Stomach (tissue), 9 donors: ENCODE data around the gene ADAMTS13. TPM values are rescaled to one million over a fixed set of nuclear protein-coding genes. Genes with fewer than 3 reads are reported as not detected.

Experiments
- DNase-seq, 2 donors: peaks; one replicate each; pipeline versions ENCODE4 v3.0.0 to v3.0.0-alpha.2; 2013 to 2019
- H3K27ac ChIP-seq, 5 donors: fragments of 200-600 bp in 4 of 5; sonication (generic) in 4 of 5; one replicate each; pipeline ENCODE4 v1.5.1; 2013 to 2019; ENCODE audit warnings: mild to moderate bottlenecking in 1 of 5, moderate library complexity in 1 of 5
- H3K27me3 ChIP-seq, 3 donors: fragments of 200-600 bp; sonication (generic); one replicate each; pipeline ENCODE4 v1.5.1; 2017 to 2019; ENCODE audit warnings: mixed run types in 1 of 3
- H3K36me3 ChIP-seq, 4 donors: fragments of 200-600 bp; sonication (generic); 1 replicate in 3 of 4; 2 replicates in 1 of 4; pipeline ENCODE4 v1.5.1; 2016 to 2019
- H3K4me1 ChIP-seq, 4 donors: fragments of 200-600 bp; sonication (generic); one replicate each; pipeline ENCODE4 v1.5.1; 2016 to 2019
- H3K4me3 ChIP-seq, 4 donors: fragments of 200-600 bp; sonication (generic) in 3 of 4; one replicate each; pipeline ENCODE4 v1.5.1; 2016 to 2019; ENCODE audit warnings: mild to moderate bottlenecking in 1 of 4
- H3K9me3 ChIP-seq, 4 donors: fragments of 200-600 bp; sonication (generic); one replicate each; pipeline ENCODE4 v1.5.1; 2016 to 2019
- EP300 ChIP-seq: sonication (generic); formaldehyde crosslinking; IDR thresholded peaks from one replicate; pipeline ENCODE4 v1.6.1; 2017; ENCODE audit warnings: antibody characterized with exemption
- POLR2A ChIP-seq, 4 donors: fragments of 450-650 bp; IDR thresholded peaks; one replicate each; pipeline ENCODE4 v1.6.1; 2016; ENCODE audit warnings: antibody characterized with exemption in 4 of 4, control low read depth in 2 of 4, mild to moderate bottlenecking in 1 of 4, moderate library complexity in 1 of 4
- POLR2AphosphoS5 ChIP-seq, 3 donors: sonication (generic); formaldehyde crosslinking; IDR thresholded peaks; one replicate each; pipeline ENCODE4 v1.6.1; 2016; ENCODE audit warnings: antibody characterized with exemption in 3 of 3
- WGBS, 5 donors: extraction: QIAGEN DNeasy Blood & Tissue Kit in 3 of 5; methylation state at CpG; one replicate each; pipeline versions ENCODE4 v1.1.5 to v1.1.7; 2013 to 2018; 5-methylcytosine and 5-hydroxymethylcytosine counted together
- intact Hi-C: fragments of 100-400 bp; cut with DNase I; formaldehyde crosslinking; loops from one replicate; pipeline ENCODE4 v1.15.1; 2023; ENCODE audit warnings: low total_unique reads
- polyA plus RNA-seq, 3 donors: library from polyadenylated mRNA; stranded (reverse); fragments of 200-250 nt; gene quantifications; one replicate each; pipeline ENCODE4 v1.2.3, GENCODE V29; 2013
- total RNA-seq, 5 donors: library from RNA; depleted of rRNA; stranded (reverse); fragments of >200 nt; gene quantifications; one replicate each; pipeline versions ENCODE4 v1.1.0 to v1.2.3, GENCODE V29; 2014 to 2016
- TF ChIP-seq, protein P1 (sequence below), 7 experiments: fragments of 450-650 bp in 4 of 7; fragments of 200-600 bp in 3 of 7; sonication (generic) in 3 of 7; IDR thresholded peaks; one replicate each; pipeline ENCODE4 v1.5.1; 2016 to 2019; ENCODE audit warnings: antibody characterized with exemption in 7 of 7, control low read depth in 2 of 7, mild to moderate bottlenecking in 1 of 7
- donor health status: healthy with polysubstance abuse.
- donor health status: Bipolar disorder and iron deficiency.
- donor health status: healthy.

The ADAMTS13 gene
- total and polyA plus RNA-seq, 8 donors, result 4.6 to 19.6 (median 7.5) TPM; not detected in 1

DNA sequence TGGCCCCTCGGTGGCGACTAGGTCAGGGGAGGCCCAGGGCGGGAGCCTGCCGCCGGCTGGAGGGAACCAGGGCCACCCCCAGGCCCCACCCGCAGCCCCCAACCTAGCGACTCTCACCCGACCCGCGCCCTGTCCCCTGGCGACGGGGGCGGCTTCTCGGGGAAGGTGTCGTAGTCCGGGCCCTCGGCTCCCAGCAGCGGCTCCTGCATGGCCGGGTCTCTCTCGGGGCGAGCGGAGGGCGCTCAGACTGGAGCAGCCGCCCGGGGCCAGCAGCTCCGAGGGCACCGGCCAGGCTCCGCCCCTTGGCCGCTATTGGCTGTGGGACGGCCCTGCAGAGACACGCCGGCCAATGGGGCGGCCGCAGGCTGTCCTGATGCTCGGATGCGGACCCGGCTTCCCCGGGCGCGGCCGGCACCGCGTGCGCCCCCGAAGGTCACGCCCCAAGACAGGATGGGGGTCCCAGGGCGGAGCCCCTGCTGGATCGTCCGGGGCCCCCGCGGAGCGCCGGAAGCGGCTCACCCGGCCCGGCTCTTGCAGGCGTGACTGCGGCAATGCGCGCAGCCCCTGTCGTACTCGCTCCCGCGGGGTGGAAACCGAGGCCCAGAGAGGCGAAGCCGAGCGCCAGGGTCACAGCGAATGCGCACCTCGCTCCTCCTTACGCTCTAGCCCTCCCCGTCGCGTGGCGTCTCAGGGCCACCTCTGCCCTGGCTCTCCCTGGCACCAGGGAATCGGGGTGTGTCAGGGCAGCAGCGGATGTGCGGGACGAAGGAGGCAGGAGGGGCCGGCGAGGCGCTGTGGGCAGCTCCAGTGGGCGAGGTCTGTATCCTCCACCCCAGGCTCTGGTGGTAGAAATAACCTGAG lies 56.9 kb downstream of the ADAMTS13 start, which contains the start of gene SLC2A6:
TSS of gene SLC2A6 (minus strand) at position 249 of the 861 bp plus-strand sequence. CDS start at position 209, 40 bp downstream.
- Histone ChIP-seq H3K36me3 (peaks cover 0 to 23% (median 2%) of the 10 kb centered on the region in 4 donors), H3K27ac (peak within 1 kb of the TSS; percentile 47 to 77 (median 59)), H3K9me3 (no peaks in the 10 kb centered on the region), H3K4me1 (peaks cover 14 to 26% (median 22%) of the 10 kb centered on the region in 4 donors), H3K27me3 (peaks cover 0 to 7% (median 0%) of the 10 kb centered on the region in 3 donors), H3K4me3 (peak within 1 kb of the TSS; percentile 54 to 64 (median 60))
- DNase-seq, result peak; percentile 90 to 95
- WGBS, 5 donors, result 0 to 2% (median 1%) methylated on average over 7 to 84 of the region's 84 CpGs
- TF ChIP-seq POLR2AphosphoS5 (IDR thresholded peaks at IDR 0.05), result peak in 2 of 3 donors; percentile 45 to 47
- TF ChIP-seq EP300, result no peak
- intact Hi-C loops, result no loop called here

DNA sequence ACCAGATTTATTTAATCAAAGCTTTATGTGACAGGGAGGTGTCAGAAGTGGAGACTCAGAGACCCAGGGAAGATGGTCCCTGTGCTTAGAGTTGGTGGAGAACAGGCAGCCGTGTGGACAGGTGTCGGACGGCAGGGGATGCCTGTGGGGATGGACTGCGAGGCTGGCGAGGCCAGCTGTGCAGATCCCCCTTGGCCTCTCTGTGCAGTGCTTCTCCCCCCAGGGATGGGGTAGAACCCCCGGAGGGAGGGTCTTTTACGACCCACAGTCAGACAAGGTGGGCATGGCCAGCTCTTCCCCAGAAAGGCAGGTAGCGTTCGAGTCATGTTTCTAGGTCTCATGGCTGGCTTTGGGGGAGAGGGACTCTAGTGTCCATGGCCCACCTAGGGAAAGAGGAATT lies 61.4 kb downstream of the ADAMTS13 start:
- Histone ChIP-seq H3K9me3 (no peaks in the 10 kb centered on the region), H3K4me3 (no peak overlapping the region), H3K36me3 (no peaks in the 10 kb centered on the region), H3K4me1 (peaks cover 17 to 30% (median 30%) of the 10 kb centered on the region in 4 donors), H3K27me3 (peaks cover 0 to 34% (median 0%) of the 10 kb centered on the region in 3 donors), H3K27ac (no peak overlapping the region)
- TF ChIP-seq, protein P1, sequence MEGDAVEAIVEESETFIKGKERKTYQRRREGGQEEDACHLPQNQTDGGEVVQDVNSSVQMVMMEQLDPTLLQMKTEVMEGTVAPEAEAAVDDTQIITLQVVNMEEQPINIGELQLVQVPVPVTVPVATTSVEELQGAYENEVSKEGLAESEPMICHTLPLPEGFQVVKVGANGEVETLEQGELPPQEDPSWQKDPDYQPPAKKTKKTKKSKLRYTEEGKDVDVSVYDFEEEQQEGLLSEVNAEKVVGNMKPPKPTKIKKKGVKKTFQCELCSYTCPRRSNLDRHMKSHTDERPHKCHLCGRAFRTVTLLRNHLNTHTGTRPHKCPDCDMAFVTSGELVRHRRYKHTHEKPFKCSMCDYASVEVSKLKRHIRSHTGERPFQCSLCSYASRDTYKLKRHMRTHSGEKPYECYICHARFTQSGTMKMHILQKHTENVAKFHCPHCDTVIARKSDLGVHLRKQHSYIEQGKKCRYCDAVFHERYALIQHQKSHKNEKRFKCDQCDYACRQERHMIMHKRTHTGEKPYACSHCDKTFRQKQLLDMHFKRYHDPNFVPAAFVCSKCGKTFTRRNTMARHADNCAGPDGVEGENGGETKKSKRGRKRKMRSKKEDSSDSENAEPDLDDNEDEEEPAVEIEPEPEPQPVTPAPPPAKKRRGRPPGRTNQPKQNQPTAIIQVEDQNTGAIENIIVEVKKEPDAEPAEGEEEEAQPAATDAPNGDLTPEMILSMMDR (IDR thresholded peaks at IDR 0.05), result no peak
- no peak for TF ChIP-seq POLR2AphosphoS5 (IDR thresholded peaks at IDR 0.05)
- no peak for TF ChIP-seq POLR2A (IDR thresholded peaks at IDR 0.05)
- no peak for TF ChIP-seq EP300
- no peak for DNase-seq
- intact Hi-C loops, result loop anchor here (10.0 kb wide), 1 partner anchor 299 kb away; no protein-coding TSS in a partner anchor
- WGBS, 5 donors, result 87 to 92% (median 91%) methylated on average over 9 of the region's 9 CpGs

DNA sequence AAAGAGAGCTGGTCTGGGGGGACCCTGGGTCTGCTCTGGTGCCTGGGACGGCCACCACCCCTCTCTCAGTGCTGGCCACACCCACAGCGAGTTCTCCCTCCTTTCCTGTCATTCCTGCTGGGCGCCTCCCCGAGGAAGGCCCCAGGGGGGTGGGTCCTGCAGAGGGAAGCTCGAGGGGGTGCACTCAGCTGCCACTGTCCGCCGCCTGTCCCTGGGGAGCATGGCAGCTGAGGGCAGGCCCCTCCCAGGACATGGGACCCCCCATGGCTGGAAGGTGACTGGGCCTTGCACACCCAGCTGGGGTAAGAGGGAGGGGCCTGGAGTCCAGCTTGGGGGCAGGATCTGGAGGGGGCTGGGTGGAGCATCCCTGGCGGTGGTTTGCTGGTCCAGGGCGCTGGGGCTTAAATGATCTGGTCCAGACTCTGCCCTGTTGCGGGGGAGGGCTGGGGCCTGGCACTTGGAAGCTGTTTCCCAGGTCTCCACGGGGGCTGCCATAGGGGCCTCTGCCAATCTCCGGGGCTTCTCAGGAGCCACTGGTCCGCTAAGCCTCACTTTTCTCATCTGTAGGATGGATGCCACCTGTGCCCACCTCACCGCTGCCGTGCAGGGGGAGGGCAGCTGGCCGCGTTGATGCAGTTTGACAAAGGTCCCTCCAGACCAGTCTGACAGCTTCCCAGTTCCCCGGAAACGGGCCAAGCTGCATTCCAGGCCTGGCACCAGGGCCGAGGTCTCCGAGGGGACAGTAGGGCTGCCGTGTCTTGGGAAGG lies 62.7 kb downstream of the ADAMTS13 start:
- peak; percentile 77 to 79 for DNase-seq
- WGBS, 5 donors, result 38 to 48% (median 47%) methylated on average over 9 to 22 of the region's 22 CpGs
- Histone ChIP-seq H3K9me3 (no peaks in the 10 kb centered on the region), H3K4me3 (no peak overlapping the region), H3K36me3 (no peaks in the 10 kb centered on the region), H3K27me3 (peaks cover 0 to 29% (median 0%) of the 10 kb centered on the region in 3 donors), H3K27ac (no peak overlapping the region), H3K4me1 (peaks cover 8 to 18% (median 18%) of the 10 kb centered on the region in 4 donors)
- TF ChIP-seq EP300 (no peak), POLR2AphosphoS5 (IDR thresholded peaks at IDR 0.05) (no peak), POLR2A (IDR thresholded peaks at IDR 0.05) (no peak)
- TF ChIP-seq, protein P1 (IDR thresholded peaks at IDR 0.05), result no peak
- intact Hi-C loops, result loop anchor here (5.0 to 10.0 kb wide), 2 partner anchors 78 to 300 kb away; no protein-coding TSS in a partner anchor

DNA sequence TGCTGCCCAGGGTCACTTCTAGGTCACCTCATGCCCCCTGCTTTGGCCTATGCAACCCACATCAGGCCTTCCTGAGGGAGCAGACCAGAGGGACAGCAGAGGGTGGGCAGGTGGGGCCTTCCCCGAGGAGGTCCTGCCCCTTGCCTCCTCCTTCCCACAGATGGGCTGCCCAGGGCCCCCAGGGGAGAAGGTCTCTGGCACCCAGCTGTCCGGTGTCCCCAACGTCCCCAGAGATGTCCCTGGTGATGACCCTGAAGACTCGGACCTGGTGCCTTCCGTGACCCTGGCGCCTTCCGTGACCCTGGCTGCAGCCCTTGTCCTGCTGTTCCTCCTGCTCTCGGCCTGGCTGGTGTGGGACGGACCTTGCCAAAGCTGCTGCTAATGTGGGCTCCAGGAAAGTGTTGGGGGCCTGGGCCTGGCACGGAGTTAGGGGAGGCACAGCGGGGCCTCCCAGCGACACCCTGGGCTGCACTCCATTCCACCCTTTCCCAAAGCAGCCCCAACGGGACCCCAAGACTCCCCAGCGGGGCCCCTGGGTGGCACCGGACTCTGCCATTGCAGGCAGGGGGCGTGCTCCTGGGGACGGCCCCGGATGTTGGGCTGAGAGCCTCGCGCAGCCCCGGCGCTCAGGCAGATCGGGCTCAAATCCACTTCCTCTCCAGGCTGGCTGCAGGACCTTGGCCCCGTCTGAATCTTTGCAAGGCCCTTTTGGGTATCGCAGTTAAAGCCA lies 63.5 kb downstream of the ADAMTS13 start:
- WGBS, 5 donors, result 37 to 62% (median 50%) methylated on average over 10 to 25 of the region's 25 CpGs
- intact Hi-C loops, result loop anchor here (5.0 to 10.0 kb wide), 2 partner anchors 78 to 301 kb away; no protein-coding TSS in a partner anchor

More for the DNA sequence above, 63.5 kb downstream of the ADAMTS13 start:
- no peaks in the 10 kb centered on the region for H3K36me3 ChIP-seq
- peaks cover 0 to 37% (median 0%) of the 10 kb centered on the region in 3 donors for H3K27me3 ChIP-seq
- no peak overlapping the region for H3K4me3 ChIP-seq
- no peak for DNase-seq
- H3K4me1 ChIP-seq, result peaks cover 8 to 17% (median 17%) of the 10 kb centered on the region in 4 donors
- no peak overlapping the region for H3K27ac ChIP-seq
- TF ChIP-seq POLR2AphosphoS5 (IDR thresholded peaks at IDR 0.05) (no peak), POLR2A (IDR thresholded peaks at IDR 0.05) (no peak), EP300 (no peak)
- TF ChIP-seq, protein P1 (IDR thresholded peaks at IDR 0.05), result no peak
- H3K9me3 ChIP-seq, result no peaks in the 10 kb centered on the region
